Cerebellar nuclear complex (tissue), 1 donor: ENCODE data around the gene RHOF.

Experiments used
- DNase-seq, 2 experiments: peaks; one replicate each; lab custom pipeline; 2025; lab: John Stamatoyannopoulos, UW

RHOF gene

DNA sequence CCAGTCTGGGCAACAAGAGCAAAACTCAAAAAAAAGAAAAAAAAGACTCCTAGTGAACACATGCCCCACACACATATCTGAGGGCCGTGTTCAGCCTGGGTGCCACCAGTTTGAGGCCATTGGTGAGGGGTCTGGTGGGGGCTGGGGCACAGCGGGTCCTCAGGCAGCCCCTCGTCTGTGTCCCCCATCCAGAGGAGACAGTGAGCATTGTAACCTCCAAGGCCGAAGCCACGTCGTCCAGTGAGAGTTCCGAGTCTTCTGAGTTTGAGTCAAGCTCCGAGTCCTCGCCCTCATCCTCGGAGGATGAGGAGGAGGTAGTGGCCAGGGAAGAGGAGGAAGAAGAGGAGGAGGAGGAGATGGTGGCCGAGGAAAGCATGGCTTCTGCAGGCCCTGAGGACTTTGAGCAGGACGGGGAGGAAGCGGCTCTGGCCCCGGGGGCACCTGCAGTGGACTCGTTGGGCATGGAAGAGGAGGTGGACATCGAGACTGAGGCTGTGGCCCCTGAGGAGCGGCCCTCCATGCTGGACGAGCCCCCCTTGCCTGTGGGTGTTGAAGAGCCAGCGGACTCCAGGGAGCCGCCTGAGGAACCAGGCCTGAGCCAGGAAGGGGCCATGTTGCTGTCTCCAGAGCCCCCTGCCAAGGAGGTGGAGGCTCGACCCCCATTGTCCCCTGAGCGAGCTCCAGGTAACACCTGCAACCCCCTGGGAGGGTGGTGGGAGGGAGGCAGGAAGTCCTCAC lies 25.9 kb upstream of the RHOF start:
- no peak for DNase-seq

- DNase-seq, result no peak
Observed at GRCh38 chr12:121817648-121818043, 24.2 kb upstream of the RHOF start.

GRCh38 chr12:121816925-121817647 lies 23.6 kb upstream of the RHOF start:
- no peak for DNase-seq

GRCh38 chr12:121815263-121815662 lies 21.8 kb upstream of the RHOF start:
- DNase-seq, result no peak

- no peak for DNase-seq
Observed at GRCh38 chr12:121814429-121815119, 21.1 kb upstream of the RHOF start.

DNA sequence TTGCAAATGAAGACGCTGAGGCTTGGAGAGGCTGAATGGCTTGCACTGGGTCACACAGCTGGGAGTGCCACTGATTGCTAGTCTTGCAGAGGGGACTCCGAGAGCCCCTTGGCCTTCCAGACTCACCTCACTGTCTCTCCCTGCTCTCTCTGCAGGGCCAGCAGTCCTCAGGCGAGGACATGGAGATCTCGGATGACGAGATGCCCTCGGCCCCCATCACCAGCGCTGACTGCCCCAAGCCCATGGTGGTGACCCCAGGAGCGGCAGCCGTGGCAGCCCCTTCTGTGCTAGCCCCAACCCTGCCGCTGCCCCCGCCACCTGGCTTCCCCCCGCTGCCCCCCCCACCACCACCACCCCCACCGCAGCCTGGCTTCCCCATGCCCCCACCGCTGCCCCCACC lies 20.5 kb upstream of the RHOF start:
- no peak for DNase-seq

DNA sequence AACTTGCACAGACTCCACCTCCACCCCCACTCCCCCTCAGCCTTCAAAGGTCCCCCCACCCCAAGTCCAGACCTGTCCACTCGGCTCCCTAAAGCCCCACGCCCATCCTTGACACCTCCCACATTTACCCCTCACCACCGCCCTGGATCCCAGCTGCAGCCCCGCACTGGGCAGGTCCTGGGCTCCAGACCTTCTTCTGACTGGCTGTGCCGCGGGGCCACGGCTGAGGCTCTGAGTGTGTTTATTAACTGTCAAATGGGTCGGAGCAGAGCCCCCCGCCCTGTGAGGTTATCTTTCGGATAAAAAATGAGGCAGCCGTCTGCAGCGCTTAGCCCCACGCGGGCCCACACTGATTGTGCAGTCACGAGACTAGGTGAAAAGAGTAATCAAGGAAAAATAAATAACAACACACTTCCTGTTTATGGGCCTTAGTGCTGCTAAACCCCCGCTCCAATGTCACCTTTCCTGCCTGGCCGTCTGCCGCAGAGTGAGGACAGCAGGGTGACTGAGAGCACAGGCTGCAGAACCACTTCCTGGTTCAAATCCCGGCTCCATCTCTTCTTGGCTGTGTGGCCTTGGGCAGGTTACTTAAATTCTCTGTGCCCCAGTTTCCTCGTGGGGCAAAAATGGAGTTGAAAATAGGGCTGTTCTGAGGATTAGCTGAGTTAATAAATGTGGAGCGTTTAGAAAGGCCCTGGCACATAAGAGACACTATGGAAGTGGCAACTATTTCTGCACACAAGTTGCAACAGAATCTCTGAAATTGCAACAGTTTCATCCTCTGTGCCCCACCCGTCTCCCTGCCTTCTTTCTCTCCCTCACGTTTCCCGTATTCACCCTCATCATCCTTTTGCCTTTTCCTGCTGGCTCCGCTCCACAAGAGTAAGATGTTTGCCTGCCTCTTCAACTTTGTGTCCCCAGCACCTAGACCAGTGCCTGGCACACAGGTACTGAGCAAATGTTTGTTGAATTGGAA lies 19.7 kb upstream of the RHOF start:
- no peak for DNase-seq

DNA sequence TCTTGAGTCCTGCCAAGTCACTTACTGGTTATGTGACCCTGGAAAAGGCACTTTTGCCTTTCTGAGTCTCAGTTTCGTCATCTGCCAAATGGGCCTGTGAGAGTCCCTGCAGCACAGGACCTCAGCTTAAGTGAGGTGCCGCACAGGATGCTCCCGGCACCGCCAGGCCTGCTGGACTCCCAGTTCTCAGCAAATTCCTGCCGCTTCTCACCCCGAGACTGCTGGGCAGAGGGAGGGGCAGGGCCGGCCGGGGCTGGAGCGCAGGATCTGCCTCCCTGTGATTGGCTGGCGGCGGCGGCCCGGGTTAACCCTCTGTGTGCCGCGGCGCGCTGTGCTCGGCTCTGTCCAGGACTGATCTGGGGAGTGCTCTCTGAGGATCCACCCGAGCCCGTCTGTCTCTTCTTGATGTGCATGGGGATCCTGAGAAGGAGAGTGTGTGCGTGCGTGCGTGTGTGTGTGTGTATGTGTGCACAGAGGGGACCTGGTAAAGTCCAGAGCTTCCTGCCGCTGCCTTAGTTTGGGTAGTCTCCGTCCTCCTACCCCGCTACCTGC lies 18.9 kb upstream of the RHOF start:
- peak; percentile 38 to 43 for DNase-seq

DNA sequence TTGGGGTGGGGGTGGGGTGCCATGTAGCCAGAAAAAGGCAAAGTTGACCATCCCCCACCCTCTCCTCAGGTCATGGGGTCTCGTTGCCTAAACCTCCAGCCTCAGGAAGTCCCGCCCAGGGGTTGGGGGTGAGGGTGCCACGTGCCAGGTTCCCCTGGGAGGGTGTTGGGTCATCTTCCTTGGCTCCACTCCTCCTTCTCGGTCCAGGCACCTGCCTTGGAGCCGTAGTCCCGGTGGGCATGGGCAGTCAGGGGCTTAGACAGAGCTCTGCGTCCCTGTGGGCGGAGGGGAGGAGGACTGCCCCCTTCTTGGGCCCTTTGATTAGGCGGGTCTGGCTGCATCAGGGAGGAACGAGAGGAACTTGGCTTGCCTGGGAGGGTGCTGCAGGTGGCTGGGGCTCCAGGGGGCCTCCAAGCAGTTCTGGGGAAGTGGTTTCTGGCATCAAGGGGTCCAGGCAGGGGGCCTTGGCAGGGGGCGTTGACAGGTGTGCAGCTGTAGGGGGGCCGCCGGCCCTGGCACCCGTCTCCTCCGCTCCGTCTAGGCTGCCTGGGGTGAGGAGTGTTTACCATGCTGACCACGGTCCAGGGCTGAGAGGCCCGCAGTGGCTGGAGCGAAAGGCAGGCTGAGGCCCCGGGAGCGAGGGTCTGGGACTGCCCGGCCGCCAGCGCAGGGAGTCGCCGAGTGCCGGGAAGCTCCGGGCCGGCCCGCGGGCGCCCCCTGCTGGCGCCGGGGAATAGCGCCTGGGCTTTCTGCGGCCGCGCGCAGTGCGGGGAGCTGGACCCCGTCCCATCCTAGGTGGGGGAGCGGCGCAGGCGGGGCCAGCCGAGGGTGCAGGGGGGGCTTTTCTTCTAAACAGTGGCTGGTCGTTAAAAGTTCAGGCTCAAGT lies 18.2 kb upstream of the RHOF start:
- DNase-seq, result no peak

- DNase-seq, result no peak
Observed at GRCh38 chr12:121810833-121811433, 17.4 kb upstream of the RHOF start.

- no peak for DNase-seq
Observed at GRCh38 chr12:121810234-121810817, 16.8 kb upstream of the RHOF start.

GRCh38 chr12:121809712-121810116 lies 16.2 kb upstream of the RHOF start:
- DNase-seq, result no peak

DNA sequence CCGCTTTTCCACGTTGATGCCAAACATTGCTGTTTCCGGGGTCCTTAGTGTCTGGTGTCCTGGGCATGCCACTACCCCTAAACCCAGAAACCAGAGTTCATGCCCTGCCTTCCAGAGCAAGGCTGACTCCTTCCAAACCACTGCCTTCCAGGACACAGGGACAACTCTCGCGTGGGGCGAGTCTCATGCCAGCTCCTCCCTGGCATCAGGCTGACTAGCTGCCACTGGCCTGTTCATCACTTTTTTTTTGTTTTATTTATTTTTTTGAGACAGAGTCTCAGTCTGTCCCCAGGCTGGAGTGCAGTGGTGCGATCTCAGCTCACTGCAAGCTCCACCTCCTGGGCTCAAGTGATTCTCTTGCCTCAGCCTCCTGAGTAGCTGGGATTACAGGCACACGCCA lies 15.1 kb upstream of the RHOF start:
- DNase-seq, result no peak

DNA sequence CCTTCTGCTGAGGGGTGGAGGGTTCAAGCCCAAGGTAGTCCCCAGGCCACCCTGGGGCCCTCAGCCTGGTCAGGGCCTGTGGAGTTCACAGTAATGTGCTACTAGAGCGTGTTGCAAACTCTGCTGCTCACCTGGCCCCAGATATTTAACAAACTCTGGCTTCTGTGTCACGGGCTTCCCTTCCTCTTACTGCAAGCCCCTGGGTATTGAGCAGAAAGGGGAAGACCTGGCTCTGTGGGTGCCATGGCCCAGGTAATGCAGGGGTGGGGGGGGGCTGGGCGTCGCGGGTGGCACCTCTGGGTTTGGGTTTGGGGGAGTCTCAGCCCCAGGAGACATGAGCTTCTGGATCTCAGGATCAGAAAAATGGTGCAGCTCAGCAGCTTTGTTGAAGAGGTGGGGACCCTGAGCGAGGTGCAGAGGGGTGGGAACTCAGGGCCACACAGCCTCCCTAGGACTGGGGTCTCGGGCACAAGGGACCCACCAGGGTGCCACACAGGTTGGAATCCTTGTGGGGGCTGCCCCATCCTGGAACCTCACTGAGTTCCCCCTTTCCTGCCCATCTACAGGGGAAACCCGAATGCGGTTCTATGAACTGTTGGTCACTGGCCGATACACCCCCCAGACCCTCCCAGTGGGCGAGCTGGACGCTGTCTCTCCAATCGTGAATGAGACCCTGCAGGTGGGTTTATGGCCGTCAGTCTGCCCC lies 14.3 kb upstream of the RHOF start:
- DNase-seq, result no peak

GRCh38 chr12:121806546-121807423 lies 13.3 kb upstream of the RHOF start:
- peak in 1 of 2 experiments; percentile 36 for DNase-seq

GRCh38 chr12:121806009-121806545 lies 12.6 kb upstream of the RHOF start:
- no peak for DNase-seq

- no peak for DNase-seq
Observed at GRCh38 chr12:121805171-121806008, 11.9 kb upstream of the RHOF start.
